Smooth muscle cell (in vitro differentiated cells): ENCODE data around the gene EML4. TPM values are rescaled to one million over a fixed set of nuclear protein-coding genes. Genes with fewer than 3 reads are reported as not detected.

Experiments used
- DNase-seq: peaks from one replicate; lab custom pipeline; 2025; ENCODE audit not compliant: unreplicated experiment; lab: John Stamatoyannopoulos, UW
- H2AFZ ChIP-seq: fragments of 200-600 bp; sonication (generic); 2 replicates; pipeline ENCODE4 v1.6.0; 2016; ENCODE audit warnings: antibody characterized with exemption, low read depth, mild to moderate bottlenecking
- H3F3A ChIP-seq: fragments of 200-600 bp; sonication (generic); 2 replicates; pipeline ENCODE4 v1.6.0; 2017; ENCODE audit warnings: antibody characterized with exemption, low read depth
- H3K27ac ChIP-seq: fragments of 200-600 bp; sonication (generic); 2 replicates; pipeline ENCODE4 v1.5.1; 2016; ENCODE audit warnings: low read depth, mild to moderate bottlenecking
- H3K27me3 ChIP-seq: fragments of 200-600 bp; sonication (generic); 2 replicates; pipeline ENCODE4 v1.6.1; 2016; ENCODE audit warnings: low read depth, mild to moderate bottlenecking
- H3K36me3 ChIP-seq: fragments of 200-600 bp; sonication (generic); 2 replicates; pipeline ENCODE4 v1.5.1; 2016; ENCODE audit warnings: low read depth
- H3K4me1 ChIP-seq: fragments of 200-600 bp; sonication (generic); 2 replicates; pipeline ENCODE4 v1.5.1; 2016; ENCODE audit warnings: low read depth
- H3K4me2 ChIP-seq: fragments of 200-600 bp; sonication (generic); 2 replicates; pipeline ENCODE4 v1.6.0; 2016; ENCODE audit warnings: mild to moderate bottlenecking
- H3K4me3 ChIP-seq: fragments of 200-600 bp; sonication (generic); 2 replicates; pipeline ENCODE4 v1.5.1; 2016; ENCODE audit warnings: mild to moderate bottlenecking
- H3K79me2 ChIP-seq: fragments of 200-600 bp; sonication (generic); 2 replicates; pipeline ENCODE4 v1.6.0; 2016; ENCODE audit warnings: low read depth, mild to moderate bottlenecking
- H3K9ac ChIP-seq: fragments of 200-600 bp; sonication (generic); 2 replicates; pipeline ENCODE4 v1.6.0; 2016; ENCODE audit warnings: low read depth
- H3K9me3 ChIP-seq: fragments of 200-600 bp; sonication (generic); replicated peaks from 2 replicates; pipeline ENCODE4 v1.5.1; 2016; ENCODE audit warnings: low read depth
- H4K20me1 ChIP-seq: fragments of 200-600 bp; sonication (generic); 2 replicates; pipeline ENCODE4 v1.6.0; 2016; ENCODE audit warnings: low read depth
- CTCF ChIP-seq: fragments of 200-600 bp; sonication (generic); IDR thresholded peaks from 2 replicates; pipeline ENCODE4 v1.5.1; 2017; ENCODE audit warnings: borderline replicate concordance, mild to moderate bottlenecking, antibody characterized with exemption; ENCODE audit not compliant: insufficient read depth, poor library complexity, severe bottlenecking
- WGBS: methylation state at CpG from one replicate; pipeline ENCODE4 v1.1.7; 2016; ENCODE audit warnings: low lambda C conversion rate; 5-methylcytosine and 5-hydroxymethylcytosine counted together
- polyA plus RNA-seq: library from polyadenylated mRNA; unstranded; fragments of >200 nt; fragmentation: Nextera tagmentation; extraction: Ambion mirVana; gene quantifications from 2 replicates; pipeline ENCODE4 v1.2.1, GENCODE V29; 2016
- total RNA-seq: library from RNA; depleted of rRNA; stranded (reverse); fragments of >200 nt; gene quantifications from 2 replicates; pipeline ENCODE4 v1.2.3, GENCODE V29; 2014

The EML4 gene
- total and polyA plus RNA-seq, 2 experiments from 2014 or later = 33.6 to 46.2 TPM

- DNase-seq = no peak
- 98% methylated on average over 10 of the region's 10 CpGs for WGBS
- TF ChIP-seq CTCF = no peak
- Histone ChIP-seq H3K4me1 (peaks cover 8% of the 10 kb centered on the region), H3K9me3 (no peaks in the 10 kb centered on the region), H3K4me3 (no peak overlapping the region), H2AFZ (no peak overlapping the region), H3K27ac (no peak overlapping the region), H4K20me1 (peaks cover 85% of the 10 kb centered on the region), H3K36me3 (no peaks in the 10 kb centered on the region), H3K79me2 (peaks cover 99% of the 10 kb centered on the region), H3K27me3 (no peaks in the 10 kb centered on the region), H3F3A (no peaks in the 10 kb centered on the region), H3K9ac (no peak overlapping the region), H3K4me2 (no peak overlapping the region)
Observed at GRCh38 chr2:42176992-42177738, 8.0 kb downstream of the EML4 start.

GRCh38 chr2:42178335-42178734 is 9.2 kb downstream of the EML4 start:
- H4K20me1 ChIP-seq = peaks cover 86% of the 10 kb centered on the region
- WGBS = 91% methylated on average over 6 of the region's 6 CpGs
- H3K27ac ChIP-seq = no peak overlapping the region
- no peaks in the 10 kb centered on the region for H3K4me1 ChIP-seq
- no peaks in the 10 kb centered on the region for H3K9me3 ChIP-seq
- no peak overlapping the region for H3K4me3 ChIP-seq
- TF ChIP-seq CTCF = no peak
- H3K36me3 ChIP-seq = no peaks in the 10 kb centered on the region
- H3K9ac ChIP-seq = no peak overlapping the region
- no peak overlapping the region for H3K4me2 ChIP-seq
- no peak for DNase-seq
- H3F3A ChIP-seq = no peaks in the 10 kb centered on the region
- H2AFZ ChIP-seq = no peak overlapping the region
- H3K27me3 ChIP-seq = no peaks in the 10 kb centered on the region
- H3K79me2 ChIP-seq = peaks cover 99% of the 10 kb centered on the region

- no peak overlapping the region for H3K4me3 ChIP-seq
- H3F3A ChIP-seq = no peaks in the 10 kb centered on the region
- no peak for TF ChIP-seq CTCF
- no peaks in the 10 kb centered on the region for H3K4me1 ChIP-seq
- H2AFZ ChIP-seq = no peak overlapping the region
- no peaks in the 10 kb centered on the region for H3K27me3 ChIP-seq
- no peak overlapping the region for H3K4me2 ChIP-seq
- H3K79me2 ChIP-seq = peaks cover 93% of the 10 kb centered on the region
- no peak overlapping the region for H3K27ac ChIP-seq
- no peak for DNase-seq
- peaks cover 69% of the 10 kb centered on the region for H4K20me1 ChIP-seq
- H3K36me3 ChIP-seq = no peaks in the 10 kb centered on the region
- H3K9ac ChIP-seq = no peak overlapping the region
- H3K9me3 ChIP-seq = no peaks in the 10 kb centered on the region
Observed at GRCh38 chr2:42180300-42180699, 11.1 kb downstream of the EML4 start.

GRCh38 chr2:42182654-42183308 is 13.6 kb downstream of the EML4 start:
- Histone ChIP-seq H3F3A (no peaks in the 10 kb centered on the region), H2AFZ (no peak overlapping the region), H4K20me1 (peaks cover 54% of the 10 kb centered on the region), H3K79me2 (peaks cover 89% of the 10 kb centered on the region), H3K4me1 (no peaks in the 10 kb centered on the region), H3K27me3 (no peaks in the 10 kb centered on the region), H3K27ac (no peak overlapping the region), H3K36me3 (no peaks in the 10 kb centered on the region), H3K9me3 (no peaks in the 10 kb centered on the region), H3K4me2 (no peak overlapping the region), H3K4me3 (no peak overlapping the region), H3K9ac (no peak overlapping the region)
- WGBS = 90% methylated on average over 2 of the region's 2 CpGs
- DNase-seq = no peak
- no peak for TF ChIP-seq CTCF
